CD4-positive, alpha-beta memory T cell (primary cell): ENCODE data around the gene SPEM2. TPM values are rescaled to one million over a fixed set of nuclear protein-coding genes. Genes with fewer than 3 reads are reported as not detected.

Experiments
- CTCF ChIA-PET: fragments of 350-600 bp; sonication (Branson Sonifier 250); formaldehyde crosslinking; loops from one replicate; lab custom pipeline; 2021; ENCODE audit warnings: inconsistent platforms; ENCODE audit not compliant: partially characterized antibody; lab: Charles Lee
- POLR2A ChIA-PET: fragments of 350-600 bp; sonication (Branson Sonifier 250); formaldehyde crosslinking; loops from one replicate; lab custom pipeline; 2021; ENCODE audit not compliant: partially characterized antibody; lab: Charles Lee
- DNase-seq, 5 donors: peaks; one replicate each; pipeline versions ENCODE4 v3.0.0 to v3.0.0-alpha.2; 2020 to 2022; ENCODE audit warnings: mixed read lengths in 1 of 5
- H3K27ac ChIP-seq: one replicate; pipeline ENCODE4 v1.7.0; 2013; ENCODE audit warnings: low read depth, low read length
- H3K27me3 ChIP-seq: 2 replicates; pipeline ENCODE4 v1.7.0; 2013; ENCODE audit warnings: mild to moderate bottlenecking, low read length, moderate library complexity; ENCODE audit not compliant: insufficient read depth
- H3K36me3 ChIP-seq: 2 replicates; pipeline ENCODE4 v1.7.0; 2013; ENCODE audit warnings: mild to moderate bottlenecking, low read length, moderate library complexity; ENCODE audit not compliant: insufficient read depth
- H3K4me1 ChIP-seq: 2 replicates; pipeline ENCODE4 v1.7.0; 2013; ENCODE audit warnings: mild to moderate bottlenecking, low read length, moderate library complexity; ENCODE audit not compliant: insufficient read depth
- H3K4me3 ChIP-seq, 2 donors: one replicate each; pipeline ENCODE4 v1.7.0; 2013; ENCODE audit warnings: low read length in 2 of 2, mild to moderate bottlenecking in 1 of 2
- H3K9me3 ChIP-seq, 2 donors: one replicate each; pipeline ENCODE4 v1.7.0; 2013; ENCODE audit warnings: low read length in 2 of 2, control low read depth in 1 of 2; ENCODE audit not compliant: control insufficient read depth in 1 of 2
- H3K27ac Mint-ChIP-seq, 7 donors: one replicate each; pipeline ENCODE4 v1.8.0; 2020 to 2021; ENCODE audit warnings: mixed read lengths in 7 of 7, mild to moderate bottlenecking in 6 of 7, inconsistent platforms in 3 of 7, moderate library complexity in 3 of 7
- H3K27me3 Mint-ChIP-seq, 2 donors: one replicate each; pipeline ENCODE4 v1.8.0; 2020 to 2021; ENCODE audit warnings: mixed read lengths in 2 of 2
- H3K36me3 Mint-ChIP-seq, 2 donors: one replicate each; pipeline ENCODE4 v1.8.0; 2020 to 2021; ENCODE audit warnings: mixed read lengths in 2 of 2, inconsistent platforms in 1 of 2, mild to moderate bottlenecking in 1 of 2
- H3K4me1 Mint-ChIP-seq, 4 donors: one replicate each; pipeline ENCODE4 v1.8.0; 2020 to 2021; ENCODE audit warnings: mixed read lengths in 4 of 4, mild to moderate bottlenecking in 1 of 4
- H3K4me3 Mint-ChIP-seq, 8 donors: one replicate each; pipeline ENCODE4 v1.8.0; 2020 to 2021; ENCODE audit warnings: mixed read lengths in 8 of 8, mild to moderate bottlenecking in 7 of 8, moderate library complexity in 6 of 8, inconsistent platforms in 3 of 8
- H3K9me3 Mint-ChIP-seq, 8 donors: one replicate each; pipeline ENCODE4 v1.8.0; 2020 to 2021; ENCODE audit warnings: mixed read lengths in 8 of 8, mild to moderate bottlenecking in 5 of 8, inconsistent platforms in 3 of 8, moderate library complexity in 1 of 8
- intact Hi-C: fragments of 100-400 bp; cut with micrococcal nuclease; formaldehyde crosslinking; loops from one replicate; pipeline ENCODE4 v1.15.1; 2023
- polyA plus RNA-seq, 2 donors: library from polyadenylated mRNA; unstranded; fragments of 300-500 nt; fragmentation: Illumina TruSeq; gene quantifications; one replicate each; pipeline ENCODE4 v1.2.3, GENCODE V29; 2021
- total RNA-seq, 2 experiments: library from RNA; stranded (reverse); gene quantifications; one replicate each; pipeline ENCODE4 v1.2.3, GENCODE V29; 2021

SPEM2 gene
- total and polyA plus RNA-seq, 4 experiments from 2014 or later: not detected

GRCh38 chr17:7406235-7406825 is 19.1 kb upstream of the SPEM2 start:
- no peak overlapping the region for H3K4me3 ChIP-seq
- peaks cover 0 to 7% of the 10 kb centered on the region in 2 donors for H3K36me3 Mint-ChIP-seq
- intact Hi-C loops: no loop called here
- ChIA-PET CTCF (no interaction called here), POLR2A (interaction anchor here (3.4 kb wide), 1 partner anchor 22 kb away, joined by 14 read pairs; no protein-coding TSS in a partner anchor)
- H3K27ac Mint-ChIP-seq: peak overlapping the region in 4 of 7 donors; percentile 22 to 91 (median 66)
- peaks cover 15 to 48% (median 20%) of the 10 kb centered on the region in 4 donors for H3K4me1 Mint-ChIP-seq
- peaks cover 17% of the 10 kb centered on the region for H3K4me1 ChIP-seq
- no peaks in the 10 kb centered on the region for H3K9me3 Mint-ChIP-seq
- H3K9me3 ChIP-seq: no peaks in the 10 kb centered on the region
- no peak for DNase-seq
- H3K27me3 ChIP-seq: no peaks in the 10 kb centered on the region
- no peak overlapping the region for H3K27ac ChIP-seq
- peaks cover 2% of the 10 kb centered on the region in 2 donors for H3K27me3 Mint-ChIP-seq
- H3K4me3 Mint-ChIP-seq: peak overlapping the region in 7 of 8 donors; percentile 48 to 81 (median 66)
- no peaks in the 10 kb centered on the region for H3K36me3 ChIP-seq

- no peaks in the 10 kb centered on the region for H3K36me3 ChIP-seq
- Mint-ChIP-seq H3K4me1 (peaks cover 11 to 48% (median 16%) of the 10 kb centered on the region in 4 donors), H3K36me3 (peaks cover 0 to 7% of the 10 kb centered on the region in 2 donors), H3K27ac (no peak overlapping the region), H3K4me3 (peak overlapping the region in 1 of 8 donors; percentile 35), H3K9me3 (no peaks in the 10 kb centered on the region), H3K27me3 (peaks cover 2% of the 10 kb centered on the region in 2 donors)
- H3K4me3 ChIP-seq: no peak overlapping the region
- DNase-seq: no peak
- ChIA-PET CTCF (no interaction called here), POLR2A (interaction anchor here (1.4 to 3.4 kb wide), 3 partner anchors 23 to 96 kb away, joined by 3 to 18 read pairs (median 14); partner anchors contain the start of gene TMEM102)
- H3K9me3 ChIP-seq: no peaks in the 10 kb centered on the region
- intact Hi-C loops: no loop called here
- no peaks in the 10 kb centered on the region for H3K27me3 ChIP-seq
- no peak overlapping the region for H3K27ac ChIP-seq
- peaks cover 17% of the 10 kb centered on the region for H3K4me1 ChIP-seq
These were observed 18.3 kb upstream of the SPEM2 start for GRCh38 chr17:7407082-7407481.

GRCh38 chr17:7407485-7408251 is 17.7 kb upstream of the SPEM2 start, which contains the start of gene NLGN2:
Gene NLGN2 (plus strand): TSS chr17:7407845. CDS start chr17:7408256, 411 bp downstream.
- POLR2A ChIA-PET: interaction anchor here (1.4 to 3.4 kb wide), 3 partner anchors 23 to 95 kb away, joined by 3 to 18 read pairs (median 14); partner anchors contain the start of gene TMEM102

GRCh38 chr17:7408252-7408727 is 17.1 kb upstream of the SPEM2 start:
- H3K9me3 ChIP-seq: no peaks in the 10 kb centered on the region
- ChIA-PET CTCF (interaction anchor here (1.0 kb wide), 2 partner anchors 52 to 152 kb away, joined by 3 to 4 read pairs; no protein-coding TSS in a partner anchor), POLR2A (interaction anchor here (1.4 to 3.4 kb wide), 4 partner anchors 24 to 94 kb away, joined by 3 to 18 read pairs (median 14); partner anchors contain the start of gene TMEM102)
- no peaks in the 10 kb centered on the region for H3K27me3 ChIP-seq
- intact Hi-C loops: no loop called here
- no peak overlapping the region for H3K4me3 ChIP-seq
- peaks cover 0 to 7% of the 10 kb centered on the region in 2 donors for H3K36me3 Mint-ChIP-seq
- H3K4me1 ChIP-seq: peaks cover 10% of the 10 kb centered on the region
- H3K36me3 ChIP-seq: no peaks in the 10 kb centered on the region
- H3K4me1 Mint-ChIP-seq: peaks cover 7 to 41% (median 10%) of the 10 kb centered on the region in 4 donors
- H3K27ac Mint-ChIP-seq: no peak overlapping the region
- peak overlapping the region in 3 of 8 donors; percentile 52 to 59 (median 59) for H3K4me3 Mint-ChIP-seq
- DNase-seq: peak; percentile 33 to 55 (median 37)
- H3K27ac ChIP-seq: no peak overlapping the region
- peaks cover 2% of the 10 kb centered on the region in 2 donors for H3K27me3 Mint-ChIP-seq
- H3K9me3 Mint-ChIP-seq: no peaks in the 10 kb centered on the region

More at GRCh38 chr17:7407485-7408251, 17.7 kb upstream of the SPEM2 start, which contains the start of gene NLGN2:
- peak within 1 kb of the TSS in 1 of 7 donors; percentile 52 for H3K27ac Mint-ChIP-seq
- Histone ChIP-seq H3K27me3 (no peaks in the 10 kb centered on the region), H3K9me3 (no peaks in the 10 kb centered on the region), H3K27ac (no peak within 1 kb of the TSS), H3K4me3 (no peak within 1 kb of the TSS), H3K36me3 (no peaks in the 10 kb centered on the region), H3K4me1 (peaks cover 16% of the 10 kb centered on the region)
- H3K36me3 Mint-ChIP-seq: peaks cover 0 to 7% of the 10 kb centered on the region in 2 donors
- DNase-seq: no peak
- H3K9me3 Mint-ChIP-seq: no peaks in the 10 kb centered on the region
- intact Hi-C loops: no loop called here
- CTCF ChIA-PET: interaction anchor here (1.0 kb wide), 2 partner anchors 52 to 153 kb away, joined by 3 to 4 read pairs; no protein-coding TSS in a partner anchor
- peak within 1 kb of the TSS in 7 of 8 donors; percentile 35 to 69 (median 59) for H3K4me3 Mint-ChIP-seq
- H3K27me3 Mint-ChIP-seq: peaks cover 2% of the 10 kb centered on the region in 2 donors
- H3K4me1 Mint-ChIP-seq: peaks cover 11 to 47% (median 16%) of the 10 kb centered on the region in 4 donors

GRCh38 chr17:7408863-7409262 is 16.6 kb upstream of the SPEM2 start:
- H3K27me3 ChIP-seq: no peaks in the 10 kb centered on the region
- no peaks in the 10 kb centered on the region for H3K9me3 ChIP-seq
- H3K27ac Mint-ChIP-seq: peak overlapping the region in 3 of 7 donors; percentile 12 to 86 (median 57)
- no peak overlapping the region for H3K27ac ChIP-seq
- peaks cover 6 to 35% (median 10%) of the 10 kb centered on the region in 4 donors for H3K4me1 Mint-ChIP-seq
- H3K4me1 ChIP-seq: peaks cover 8% of the 10 kb centered on the region
- H3K27me3 Mint-ChIP-seq: peaks cover 2% of the 10 kb centered on the region in 2 donors
- H3K4me3 ChIP-seq: no peak overlapping the region
- peak in 1 of 5 donors; percentile 39 for DNase-seq
- peaks cover 0 to 6% of the 10 kb centered on the region in 2 donors for H3K36me3 Mint-ChIP-seq
- POLR2A ChIA-PET: interaction anchor here (1.9 to 2.7 kb wide), 2 partner anchors 24 to 27 kb away, joined by 13 to 18 read pairs; partner anchors contain the start of gene TMEM102
- CTCF ChIA-PET: interaction anchor here (1.0 kb wide), 1 partner anchor 152 kb away, joined by 3 read pairs; no protein-coding TSS in a partner anchor
- no peaks in the 10 kb centered on the region for H3K36me3 ChIP-seq
- H3K9me3 Mint-ChIP-seq: no peaks in the 10 kb centered on the region
- H3K4me3 Mint-ChIP-seq: peak overlapping the region in 4 of 8 donors; percentile 11 to 72 (median 40)
- intact Hi-C loops: no loop called here

GRCh38 chr17:7409716-7410115 is 15.7 kb upstream of the SPEM2 start:
- no peak for DNase-seq
- POLR2A ChIA-PET: interaction anchor here (1.9 to 2.7 kb wide), 2 partner anchors 25 to 26 kb away, joined by 13 to 18 read pairs; partner anchors contain the start of gene TMEM102
- Mint-ChIP-seq H3K27me3 (peaks cover 2% of the 10 kb centered on the region in 2 donors), H3K4me3 (peak overlapping the region in 2 of 8 donors; percentile 16 to 24), H3K27ac (peak overlapping the region in 2 of 7 donors; percentile 83 to 86), H3K36me3 (no peaks in the 10 kb centered on the region), H3K9me3 (no peaks in the 10 kb centered on the region), H3K4me1 (peaks cover 5 to 27% (median 8%) of the 10 kb centered on the region in 4 donors)
- Histone ChIP-seq H3K27ac (no peak overlapping the region), H3K27me3 (no peaks in the 10 kb centered on the region), H3K9me3 (no peaks in the 10 kb centered on the region), H3K4me1 (peaks cover 8% of the 10 kb centered on the region), H3K4me3 (no peak overlapping the region), H3K36me3 (no peaks in the 10 kb centered on the region)
- CTCF ChIA-PET: no interaction called here
- intact Hi-C loops: no loop called here
